Fibroblast of skin of scalp (primary cell): ENCODE results near the gene TSPAN15.

Experiments
- DNase-seq: peaks from one replicate; pipeline ENCODE4 v3.0.0-alpha.2; 2013

Gene TSPAN15

DNA sequence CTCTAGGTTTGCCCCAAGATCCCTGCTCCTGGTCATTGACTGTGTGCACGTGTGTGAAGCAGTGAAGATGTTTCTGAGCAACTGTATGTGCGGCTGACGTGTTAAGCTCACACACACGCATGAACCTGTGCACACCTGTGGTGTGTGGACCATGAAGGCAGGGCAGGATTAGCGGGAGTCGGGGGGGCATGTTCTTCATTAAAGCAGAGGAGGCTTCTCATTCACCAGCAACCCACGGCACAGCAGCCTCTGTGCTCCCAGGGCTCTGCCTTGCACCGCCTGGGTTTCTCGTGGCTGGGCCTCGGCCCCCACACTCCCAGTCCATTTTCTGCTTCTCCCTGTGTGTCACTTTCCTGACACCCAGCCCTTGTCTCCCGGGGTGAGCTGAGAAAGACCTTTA is 33.7 kb upstream of the TSPAN15 start:
- DNase-seq = no peak

DNA sequence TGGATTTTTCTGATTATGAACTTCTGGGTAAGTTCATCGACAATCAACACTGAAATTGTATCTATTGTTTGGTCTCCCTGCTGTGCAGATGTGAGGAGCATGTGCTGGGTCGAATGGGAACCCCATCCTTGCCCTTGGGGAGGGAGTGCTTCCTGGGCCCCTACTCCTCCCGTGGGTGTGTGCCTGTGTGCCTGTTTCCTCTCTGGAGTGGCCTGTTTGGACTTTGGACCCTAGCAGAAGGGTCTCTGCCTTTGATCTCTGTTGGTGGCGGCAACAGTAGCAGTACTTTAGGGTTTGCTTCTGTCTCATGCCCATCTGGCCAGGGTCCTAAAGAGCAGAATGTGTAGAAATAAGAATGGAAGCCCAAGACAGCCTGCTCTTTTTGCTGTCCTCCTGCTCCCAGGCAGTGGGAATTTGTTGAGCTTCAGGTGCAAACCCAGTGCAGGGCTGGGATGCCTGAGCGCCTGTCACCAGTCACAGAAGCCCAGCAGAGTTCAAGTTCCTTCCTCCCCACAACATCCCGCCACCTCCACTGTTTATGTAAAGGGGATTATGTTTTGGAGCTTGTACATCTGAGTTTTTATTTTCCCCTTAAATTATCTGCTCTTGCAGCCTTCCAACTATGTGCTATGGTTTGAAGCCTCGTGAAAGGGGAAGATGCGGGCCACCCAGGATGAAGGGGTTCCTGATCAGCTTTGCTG is 33.1 kb upstream of the TSPAN15 start:
- DNase-seq = no peak

DNA sequence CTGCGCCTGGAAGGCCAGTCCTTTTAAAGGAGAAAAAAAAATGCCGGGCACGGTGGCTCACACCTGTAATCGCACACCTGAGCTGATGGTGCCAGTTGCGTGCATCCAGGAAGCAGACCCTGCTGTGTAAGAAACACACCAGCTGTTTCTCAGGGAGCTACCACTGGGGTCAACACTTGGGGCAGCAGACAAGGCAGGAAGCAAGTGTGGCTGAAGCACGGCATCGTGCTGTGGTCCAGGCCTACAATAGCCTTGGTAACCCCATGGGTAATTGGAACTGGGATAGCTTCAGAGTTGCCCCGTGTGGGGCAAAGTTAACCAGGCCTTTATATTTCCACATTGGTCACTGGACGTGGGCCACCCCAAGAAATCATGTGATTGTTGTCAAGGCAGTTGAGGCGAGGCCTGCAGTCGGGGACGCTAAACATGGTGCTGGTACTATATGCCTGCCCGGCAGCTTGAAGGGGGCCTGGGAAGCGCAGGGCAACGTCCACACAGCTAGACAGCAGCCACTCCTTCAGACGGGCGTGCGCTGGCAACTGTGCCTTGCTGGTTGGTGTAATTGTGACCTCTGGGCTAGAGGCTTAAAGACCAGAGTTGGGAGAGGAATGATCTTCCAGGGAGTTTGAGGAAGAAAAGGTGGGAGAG is 32.0 kb upstream of the TSPAN15 start:
- DNase-seq = no peak

DNA sequence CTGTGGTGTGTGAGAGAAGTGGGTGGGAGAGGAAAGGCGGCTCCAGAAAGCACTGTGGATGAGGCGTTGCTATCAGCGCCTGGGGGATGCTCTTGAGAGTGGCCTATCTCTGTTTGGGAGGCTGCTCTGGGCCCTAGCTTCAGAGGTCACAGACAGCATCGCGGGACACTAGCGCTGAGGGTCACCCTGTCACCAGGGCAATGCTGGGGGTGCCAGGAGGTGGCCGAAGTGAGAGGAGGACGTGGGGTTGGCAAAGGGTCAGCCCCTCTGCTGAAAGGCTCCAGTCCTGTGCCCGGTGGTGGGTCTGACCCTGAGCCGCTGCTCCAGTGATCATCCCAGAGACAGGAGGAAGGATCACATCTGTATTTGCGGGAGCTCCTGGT is 31.5 kb upstream of the TSPAN15 start:
- DNase-seq = no peak

DNA sequence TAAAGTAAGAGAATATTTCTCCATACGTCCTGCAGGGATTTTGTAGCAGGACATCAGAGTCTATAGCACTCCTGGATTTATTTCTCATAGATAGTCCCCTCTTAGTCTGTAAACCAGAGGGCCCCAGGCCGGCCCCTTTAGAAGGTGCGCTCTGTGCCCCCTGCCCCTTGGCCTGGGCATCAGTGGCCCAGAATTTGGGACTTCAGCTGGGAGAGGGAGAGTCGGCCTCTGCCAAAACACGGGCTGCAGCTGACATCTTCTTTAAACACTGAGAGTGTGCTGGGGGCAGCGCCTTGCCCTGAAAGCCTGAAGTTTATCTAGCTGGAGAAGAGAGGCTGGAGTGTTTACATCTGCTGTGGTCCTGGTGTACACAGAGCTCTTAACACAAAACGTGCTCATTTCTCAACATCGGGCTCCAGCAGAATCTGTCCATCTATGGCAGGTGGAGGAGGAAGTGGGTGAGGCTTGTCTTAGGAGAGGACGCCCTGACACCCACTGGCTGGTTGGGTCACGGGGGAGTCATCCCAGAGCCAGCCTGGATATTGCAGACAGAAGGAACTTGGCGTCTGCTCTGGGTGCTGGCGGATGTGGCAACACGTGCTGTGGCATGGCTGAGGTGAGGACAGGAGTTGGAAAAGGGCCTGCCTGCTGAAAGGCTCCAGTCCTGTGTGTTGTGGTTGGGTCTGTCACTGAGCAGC is 29.5 kb upstream of the TSPAN15 start:
- no peak for DNase-seq

DNA sequence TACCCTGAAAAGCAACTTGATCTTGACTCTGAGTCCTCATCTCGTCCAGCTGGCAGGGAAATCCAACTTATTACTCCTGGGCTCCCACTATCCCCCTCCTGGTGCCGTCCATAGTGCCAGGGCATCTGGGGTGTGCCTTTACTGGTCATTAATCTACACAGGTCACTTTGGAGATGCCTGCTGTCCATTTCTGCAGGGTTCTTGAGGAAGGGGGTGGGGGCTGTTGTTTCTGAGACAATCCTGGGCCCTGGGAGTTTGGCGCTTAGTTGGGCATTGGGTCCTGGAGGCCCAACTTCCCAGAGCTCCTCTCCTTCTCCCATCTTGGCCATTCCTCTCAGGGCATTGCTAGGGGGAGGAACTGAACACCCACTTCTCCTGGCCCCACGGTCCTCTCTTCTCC is 28.6 kb upstream of the TSPAN15 start:
- DNase-seq = no peak

DNA sequence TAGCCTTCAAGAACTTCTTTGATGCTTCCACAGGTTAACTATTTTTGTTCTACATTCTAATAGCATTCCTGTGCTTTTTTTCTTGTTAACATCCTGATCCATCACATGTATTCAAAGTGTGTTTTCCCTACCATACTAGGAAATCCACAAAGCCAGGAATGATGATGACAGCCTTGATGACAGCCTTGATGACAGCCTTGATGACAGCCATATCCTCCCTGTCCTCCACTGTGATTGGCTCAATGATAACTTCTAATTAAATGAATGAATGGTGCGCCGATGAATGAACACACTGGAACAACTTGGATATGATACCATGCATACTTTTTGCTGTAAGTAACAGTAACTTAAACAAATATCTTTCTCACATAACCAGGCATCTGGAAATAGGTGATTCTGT is 26.2 kb upstream of the TSPAN15 start:
- peak; percentile 35 for DNase-seq

DNA sequence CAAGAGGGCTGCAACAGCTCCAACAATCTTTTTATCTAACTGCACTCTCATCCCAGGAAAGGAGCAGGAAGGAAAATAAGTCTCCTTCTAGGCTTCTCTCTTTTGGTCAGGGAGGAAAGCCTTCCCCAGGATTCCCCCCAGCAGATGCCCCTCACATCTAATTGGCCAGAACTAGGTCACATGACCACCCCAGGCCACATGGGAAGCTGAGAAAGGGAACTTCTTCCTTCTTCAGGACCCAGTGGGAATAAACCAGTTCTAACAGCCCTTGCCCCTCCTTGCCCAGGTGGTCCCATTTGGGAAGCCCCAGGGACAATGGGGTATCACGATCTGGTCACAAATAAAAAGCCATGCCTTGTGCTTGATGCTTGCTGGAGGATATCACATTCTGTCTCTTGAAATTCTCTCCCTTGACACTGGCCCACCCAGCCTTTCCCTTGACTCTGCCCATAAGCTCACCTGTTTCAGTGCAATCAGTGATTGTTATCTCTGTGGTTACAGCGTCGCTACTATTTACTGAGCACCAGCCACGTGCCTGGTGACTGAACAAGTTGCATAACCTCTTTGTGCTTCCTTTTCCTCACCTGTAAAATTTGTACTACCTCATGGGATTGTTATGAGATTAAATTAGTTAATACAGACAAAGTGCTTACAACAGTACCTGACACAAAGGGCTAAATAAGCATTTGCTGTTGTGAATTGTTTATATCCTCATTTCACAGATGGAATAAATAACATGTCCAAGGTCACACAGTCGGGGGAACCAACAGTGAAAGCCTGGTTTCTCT is 25.6 kb upstream of the TSPAN15 start:
- no peak for DNase-seq

DNA sequence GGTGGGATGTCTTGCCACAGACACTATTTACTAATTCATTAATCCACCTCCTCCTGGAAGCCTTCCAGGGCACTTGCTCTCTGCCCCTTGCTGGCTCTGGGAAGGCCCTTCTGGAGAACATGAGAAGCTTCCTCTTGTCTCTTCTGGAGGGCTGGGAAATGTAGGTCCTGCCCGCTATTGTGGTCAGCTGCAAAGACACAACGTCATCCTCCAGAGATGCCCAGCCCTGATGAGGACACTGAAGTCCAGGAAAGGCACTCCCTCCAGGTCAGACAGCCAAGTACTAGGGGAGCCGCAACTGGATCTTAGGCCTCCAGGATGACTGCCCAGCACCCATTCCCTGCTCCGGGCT is 24.9 kb upstream of the TSPAN15 start:
- no peak for DNase-seq

DNA sequence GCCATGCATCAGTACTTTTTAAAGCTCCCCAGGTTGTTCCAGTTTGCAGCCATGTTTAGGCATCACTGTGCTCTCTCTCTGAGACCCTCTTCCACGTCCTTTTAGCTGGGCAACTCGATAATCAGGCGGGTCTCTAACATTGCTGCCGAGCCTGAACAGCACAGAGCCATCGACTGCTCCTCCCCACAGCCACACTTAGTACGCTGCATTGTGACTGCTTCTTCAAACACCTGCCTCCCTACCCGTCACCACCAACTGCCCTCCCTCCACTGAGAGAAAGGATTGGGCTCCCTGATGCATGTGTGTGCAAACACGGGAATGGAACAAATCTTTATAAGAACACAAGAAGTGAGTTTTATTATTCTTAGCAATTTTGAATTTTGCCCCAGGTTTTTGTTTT is 23.1 kb upstream of the TSPAN15 start:
- DNase-seq = no peak

DNA sequence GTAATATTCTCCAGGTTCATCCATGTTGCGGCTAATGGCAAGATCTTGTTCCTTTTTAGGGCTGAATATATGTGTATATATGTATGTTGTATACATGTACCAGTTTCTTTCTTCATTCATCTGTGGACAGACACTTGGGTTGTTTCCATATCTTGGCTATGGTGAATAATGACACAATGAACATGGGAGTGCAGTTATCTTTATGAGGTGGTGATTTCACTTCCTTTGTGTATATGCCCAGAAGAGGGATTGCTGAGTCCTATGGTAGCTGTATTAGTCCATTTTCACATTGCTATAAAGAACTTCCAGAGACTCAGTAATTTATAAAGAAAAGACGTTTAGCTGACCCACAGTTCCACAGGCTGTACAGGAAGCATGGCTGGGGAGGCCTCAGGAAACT is 17.1 kb upstream of the TSPAN15 start:
- no peak for DNase-seq

DNA sequence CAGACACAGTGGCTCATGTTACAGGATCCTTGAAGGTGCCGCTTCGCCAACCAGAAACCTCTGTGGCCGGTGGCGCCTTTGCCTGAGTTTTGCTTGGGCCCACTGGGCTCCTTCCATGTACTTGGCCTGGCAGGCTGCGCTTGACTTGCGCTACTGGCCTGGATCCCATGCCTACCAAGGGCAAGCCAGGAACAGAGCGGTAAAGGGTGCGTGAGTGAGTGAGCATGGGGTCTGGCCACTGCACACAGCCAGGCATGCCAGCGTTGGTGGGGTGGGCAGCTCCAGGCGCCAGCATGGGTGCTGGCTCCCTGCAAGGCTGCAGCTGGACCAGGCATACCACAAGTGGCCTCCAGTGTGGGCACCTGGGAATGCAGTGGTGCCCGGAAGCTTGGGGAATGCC is 16.3 kb upstream of the TSPAN15 start:
- DNase-seq = no peak

DNA sequence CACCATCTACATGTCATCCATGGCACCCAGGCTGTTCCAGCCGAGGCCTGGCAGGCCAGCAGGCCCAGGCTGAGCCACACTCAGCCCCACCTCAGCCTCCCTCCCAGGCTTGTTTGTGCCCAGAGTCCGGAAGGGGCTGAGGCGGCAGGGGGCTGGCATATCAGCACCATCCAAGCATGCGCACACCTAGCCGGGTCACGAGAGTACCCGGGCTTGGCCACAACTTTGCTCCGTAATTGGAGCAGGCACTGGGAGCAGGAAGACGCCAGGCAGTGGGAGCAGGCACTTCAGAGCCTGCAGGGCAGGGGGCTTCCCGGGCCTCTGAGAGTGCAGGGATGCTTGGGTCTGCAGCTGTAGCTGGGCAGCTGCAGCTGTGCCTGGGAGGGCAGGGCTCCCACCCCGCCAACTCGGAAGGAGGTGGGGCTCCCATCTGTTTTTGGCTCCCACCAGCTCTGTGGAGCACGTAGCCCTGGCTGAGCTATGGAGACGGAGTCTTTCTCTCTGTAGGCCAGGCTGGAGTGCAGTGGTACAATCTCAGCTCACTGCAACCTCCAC is 15.2 kb upstream of the TSPAN15 start:
- DNase-seq = no peak

DNA sequence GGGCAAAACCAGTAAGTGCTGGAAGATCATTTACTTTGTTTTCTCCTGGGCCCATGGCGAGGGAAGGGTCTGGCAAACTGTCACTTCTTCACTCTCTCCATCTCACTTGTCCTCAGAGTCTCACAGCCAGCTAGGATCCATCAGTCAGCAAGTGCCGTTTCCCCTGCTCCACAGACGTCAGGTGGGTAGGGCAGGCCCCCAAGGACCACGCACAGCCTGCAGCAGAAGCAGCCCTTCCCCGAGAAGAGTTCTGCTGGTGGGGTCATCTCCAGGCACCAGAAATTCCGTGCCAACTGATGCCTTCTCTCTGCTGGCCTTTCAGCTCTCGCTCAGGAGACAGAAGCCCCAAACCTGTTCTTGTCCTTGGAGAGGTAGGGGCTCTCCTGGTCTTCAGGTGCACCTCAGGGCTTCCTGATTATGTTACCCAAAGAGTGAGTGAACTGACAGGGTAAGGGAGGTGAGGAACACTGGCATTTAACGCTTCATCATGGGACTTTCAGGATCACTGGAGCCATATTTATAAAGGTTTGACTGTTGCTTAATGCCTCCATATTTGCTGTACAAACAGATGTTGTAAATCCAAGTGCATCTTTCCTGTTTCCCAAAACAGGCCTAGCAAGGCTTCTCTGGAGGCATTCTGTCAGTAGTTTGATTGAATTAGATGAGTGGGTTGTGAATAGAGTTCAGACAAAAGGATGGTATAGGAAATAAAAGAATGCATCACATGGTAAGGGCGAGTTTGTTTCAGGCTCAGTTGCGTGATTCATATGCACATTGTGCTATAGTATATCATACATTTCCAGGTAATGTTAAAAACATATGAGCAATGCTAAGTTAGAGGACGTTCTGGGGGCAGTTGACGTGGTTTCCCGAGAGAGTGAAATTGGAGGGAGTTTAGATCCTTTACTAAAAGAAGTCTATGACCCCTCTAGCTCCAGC is 13.7 kb upstream of the TSPAN15 start:
- DNase-seq = no peak

DNA sequence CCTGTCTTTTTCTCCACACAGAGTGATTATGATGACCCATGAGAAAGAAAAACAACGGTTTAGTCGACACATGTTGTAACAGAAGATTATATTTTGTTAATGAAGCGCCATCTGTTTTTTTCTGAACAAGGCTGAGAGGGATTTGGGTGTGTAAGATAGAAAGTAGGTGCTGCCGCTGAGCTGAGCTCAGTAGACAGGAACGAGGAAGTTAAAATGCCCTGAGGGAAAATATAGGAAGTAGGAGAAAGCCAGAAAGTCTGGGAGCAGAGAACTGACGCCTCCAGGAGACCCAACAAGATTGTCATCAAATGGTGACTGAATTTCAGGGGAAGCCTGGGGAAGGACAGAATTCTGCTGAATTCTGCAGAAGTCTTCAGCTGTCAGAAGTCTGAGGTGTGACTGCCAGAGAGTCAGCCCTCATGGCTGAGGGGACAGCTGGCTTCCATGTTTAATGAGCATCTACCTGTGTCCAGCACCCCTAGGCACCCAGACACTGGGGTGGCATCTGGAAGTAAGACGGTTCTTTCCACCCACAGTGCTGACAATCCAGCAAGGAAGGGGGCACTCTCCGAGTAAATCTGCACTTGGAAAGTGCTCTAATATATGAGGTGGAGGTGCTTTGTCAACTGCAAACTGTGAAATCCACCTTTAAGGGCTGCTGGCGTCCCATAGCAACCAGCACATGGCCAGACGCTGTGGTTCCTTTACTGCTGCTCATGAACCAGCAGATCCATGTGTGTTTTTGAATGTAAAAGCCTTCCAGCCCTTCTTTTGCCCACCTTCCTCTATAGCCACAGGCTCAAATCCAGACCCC is 12.5 kb upstream of the TSPAN15 start:
- peak; percentile 33 for DNase-seq

DNA sequence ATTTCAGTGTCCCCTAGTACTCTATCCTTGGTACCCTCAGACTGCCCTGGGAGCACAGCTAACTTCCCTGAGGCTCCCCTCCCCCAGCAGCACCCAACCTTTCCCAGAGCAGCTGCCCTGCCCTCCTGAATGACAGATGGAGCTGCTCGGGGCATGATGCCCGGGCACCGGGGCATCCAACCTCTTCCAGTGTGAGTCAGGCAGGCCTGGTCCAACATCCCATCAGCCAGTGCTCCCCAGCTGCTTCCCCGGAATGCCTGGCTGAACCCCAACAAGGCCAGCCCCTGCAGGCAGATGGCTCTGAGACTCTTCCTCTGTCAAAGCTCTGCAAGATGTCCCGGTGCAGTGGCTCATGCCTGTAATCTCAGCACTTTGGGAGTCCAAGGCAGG is 11.9 kb upstream of the TSPAN15 start:
- DNase-seq = no peak

DNA sequence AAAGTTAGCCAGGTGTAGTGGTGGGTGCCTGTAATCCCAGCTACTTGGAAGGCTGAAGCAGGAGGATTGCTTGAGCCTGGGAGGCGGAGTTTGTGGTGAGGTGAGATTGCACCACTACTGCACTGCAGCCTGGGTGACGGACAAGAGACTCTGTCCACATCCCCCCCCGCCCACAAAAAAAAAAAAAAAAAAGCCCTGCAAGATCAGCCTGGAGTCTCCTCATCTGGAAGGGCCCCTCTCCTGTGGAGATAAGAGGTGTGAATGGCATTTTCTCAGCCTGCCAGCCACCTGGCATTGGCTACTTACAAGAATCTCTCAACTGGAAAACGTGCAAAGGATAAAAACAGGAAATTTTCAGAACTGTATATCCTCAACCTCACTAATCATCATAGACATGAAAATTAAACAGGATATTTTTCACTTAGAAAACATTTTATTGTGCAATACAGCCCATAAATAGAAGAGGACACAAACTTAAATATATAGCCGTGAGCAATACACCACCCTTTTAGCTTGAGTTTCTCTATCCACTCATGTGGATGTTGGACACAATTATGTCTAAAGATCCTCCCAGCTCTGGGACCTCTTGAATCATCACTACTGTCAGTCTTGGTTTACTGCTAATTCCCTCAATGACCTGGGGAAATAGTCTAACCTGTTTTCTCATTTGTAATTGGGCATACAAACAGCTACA is 11.3 kb upstream of the TSPAN15 start:
- no peak for DNase-seq

DNA sequence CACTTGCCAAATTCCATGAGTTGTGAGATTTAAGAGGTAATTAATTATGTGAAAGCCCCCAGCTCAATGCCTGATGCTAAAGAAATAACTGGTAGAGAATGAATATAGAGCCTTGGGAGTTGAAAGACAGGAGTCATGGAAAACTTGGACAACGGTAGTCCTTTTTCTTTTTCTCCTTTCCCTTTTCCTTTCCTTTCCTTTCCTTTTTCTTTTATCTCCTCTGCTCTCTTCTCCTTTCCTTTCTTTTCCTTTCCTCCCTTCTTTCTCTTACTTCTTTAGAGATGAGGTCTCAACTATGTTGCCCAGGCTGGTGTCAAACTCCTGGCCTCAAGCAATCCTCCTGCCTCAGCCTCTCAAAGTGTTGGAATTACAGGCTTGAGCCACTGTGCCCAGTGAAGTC is 7.9 kb upstream of the TSPAN15 start:
- DNase-seq = no peak

DNA sequence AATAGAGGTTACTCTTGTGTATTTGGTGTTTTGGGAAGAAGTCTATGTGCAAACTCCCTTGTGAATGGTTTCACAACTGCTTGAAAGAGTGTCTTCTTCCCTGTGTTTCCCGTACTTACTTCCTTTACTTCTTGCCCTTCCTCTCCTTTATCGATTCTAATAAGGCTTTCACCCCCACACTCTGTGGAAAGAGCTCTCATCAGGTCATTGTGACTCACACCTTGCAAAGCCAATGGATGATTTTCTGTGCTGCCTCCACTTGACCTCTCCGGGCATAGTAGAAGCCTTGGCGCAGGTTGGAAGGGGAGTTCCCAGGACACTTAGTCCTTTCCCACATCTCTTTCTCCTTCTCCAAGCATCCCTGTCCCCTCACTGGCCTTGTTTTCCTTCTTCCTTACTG is 6.2 kb upstream of the TSPAN15 start:
- DNase-seq = no peak

DNA sequence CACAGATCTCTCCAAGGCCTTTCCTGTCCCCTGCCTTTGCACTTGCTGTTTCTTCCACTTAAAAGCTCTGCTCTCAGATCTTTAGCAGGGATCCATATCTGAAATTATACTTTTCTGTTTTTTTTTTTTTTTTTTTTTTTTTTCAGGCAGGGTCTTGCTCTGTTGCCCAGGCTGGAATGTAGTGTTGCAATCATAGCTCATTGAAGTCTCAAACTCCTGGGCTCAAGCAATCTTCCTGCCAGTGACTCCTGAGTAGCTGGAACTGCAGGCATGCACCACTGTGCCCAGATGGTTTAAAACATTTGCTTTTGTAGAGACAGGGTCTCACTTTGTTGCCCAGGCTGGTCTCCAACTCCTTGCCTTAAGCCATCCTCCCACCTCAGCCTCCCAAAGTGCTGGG is 5.0 kb upstream of the TSPAN15 start:
- DNase-seq = no peak
